ENCODE results near the gene USP26.
"Not testable (repeated sequence)": the region's sequence is repeated elsewhere in the genome, so short reads cannot be mapped to it uniquely, and the experiment has no call there.

USP26 gene, protein sequence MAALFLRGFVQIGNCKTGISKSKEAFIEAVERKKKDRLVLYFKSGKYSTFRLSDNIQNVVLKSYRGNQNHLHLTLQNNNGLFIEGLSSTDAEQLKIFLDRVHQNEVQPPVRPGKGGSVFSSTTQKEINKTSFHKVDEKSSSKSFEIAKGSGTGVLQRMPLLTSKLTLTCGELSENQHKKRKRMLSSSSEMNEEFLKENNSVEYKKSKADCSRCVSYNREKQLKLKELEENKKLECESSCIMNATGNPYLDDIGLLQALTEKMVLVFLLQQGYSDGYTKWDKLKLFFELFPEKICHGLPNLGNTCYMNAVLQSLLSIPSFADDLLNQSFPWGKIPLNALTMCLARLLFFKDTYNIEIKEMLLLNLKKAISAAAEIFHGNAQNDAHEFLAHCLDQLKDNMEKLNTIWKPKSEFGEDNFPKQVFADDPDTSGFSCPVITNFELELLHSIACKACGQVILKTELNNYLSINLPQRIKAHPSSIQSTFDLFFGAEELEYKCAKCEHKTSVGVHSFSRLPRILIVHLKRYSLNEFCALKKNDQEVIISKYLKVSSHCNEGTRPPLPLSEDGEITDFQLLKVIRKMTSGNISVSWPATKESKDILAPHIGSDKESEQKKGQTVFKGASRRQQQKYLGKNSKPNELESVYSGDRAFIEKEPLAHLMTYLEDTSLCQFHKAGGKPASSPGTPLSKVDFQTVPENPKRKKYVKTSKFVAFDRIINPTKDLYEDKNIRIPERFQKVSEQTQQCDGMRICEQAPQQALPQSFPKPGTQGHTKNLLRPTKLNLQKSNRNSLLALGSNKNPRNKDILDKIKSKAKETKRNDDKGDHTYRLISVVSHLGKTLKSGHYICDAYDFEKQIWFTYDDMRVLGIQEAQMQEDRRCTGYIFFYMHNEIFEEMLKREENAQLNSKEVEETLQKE

DNA sequence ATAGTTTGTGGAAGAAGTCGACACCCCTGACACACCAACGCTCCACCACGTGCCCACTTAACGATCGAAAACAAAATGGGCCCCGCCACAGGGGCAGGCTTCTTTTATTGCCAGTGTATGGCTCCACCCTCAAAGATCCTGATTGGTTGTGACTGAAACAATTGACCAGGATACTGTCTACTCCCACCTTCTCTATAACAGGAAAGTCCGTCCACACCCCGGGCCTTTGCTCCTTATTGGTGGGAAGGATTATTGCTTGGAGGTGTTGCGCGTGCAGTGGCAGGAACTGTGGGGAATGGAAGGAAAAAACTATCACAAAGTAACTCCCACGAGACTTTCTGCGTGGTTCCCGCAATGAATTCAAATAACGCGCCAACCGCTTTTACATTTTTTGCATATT, at the start of gene USP26:
Gene USP26 (minus strand): TSS at position 79 of the 400 bp plus-strand sequence. CDS start 68,889 bp downstream, outside the sequence.
- no peak for DNase-seq (ENCODE audit: low read depth in 2 of 2)

DNA sequence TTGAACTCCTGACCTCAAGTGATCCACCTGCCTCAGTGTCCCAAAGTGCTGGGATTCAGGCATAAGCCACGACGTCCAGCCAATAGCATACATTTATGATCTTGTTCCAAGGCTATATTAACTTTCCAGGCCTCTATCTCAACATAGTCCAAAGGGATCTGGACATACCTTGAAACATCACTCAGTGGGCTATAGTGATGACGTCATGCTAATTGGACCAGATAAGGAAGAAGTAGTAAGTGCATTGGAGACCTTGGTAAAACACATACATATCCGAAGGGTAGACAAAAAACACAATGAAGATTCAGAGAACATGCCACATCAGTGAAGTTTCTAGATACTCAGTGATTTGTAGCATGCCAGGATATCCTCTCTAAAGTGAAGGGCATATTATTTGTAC, 37.4 kb upstream of the USP26 start:
- no peak for DNase-seq (ENCODE audit: low read depth in 2 of 2)

DNA sequence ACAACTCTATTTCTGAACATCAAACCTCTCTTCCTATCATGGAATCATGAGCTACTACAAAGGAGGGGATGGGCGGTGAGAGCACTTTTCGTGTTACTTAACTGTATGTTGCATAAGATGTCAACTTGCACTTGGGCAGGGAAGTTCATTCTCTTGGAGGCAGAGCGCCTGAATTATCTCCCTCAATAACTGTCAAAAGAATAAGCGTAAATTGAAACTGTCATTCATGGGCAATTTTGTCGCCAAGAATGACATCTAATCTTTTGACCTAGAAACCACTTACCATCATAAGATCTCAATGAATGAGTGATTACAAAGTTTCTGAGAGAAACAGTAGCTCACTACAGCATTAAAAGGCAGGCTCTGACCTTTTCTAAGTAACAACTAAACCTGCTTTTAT, 23.5 kb upstream of the USP26 start:
- DNase-seq (ENCODE audit: low read depth in 2 of 2) = no peak

DNA sequence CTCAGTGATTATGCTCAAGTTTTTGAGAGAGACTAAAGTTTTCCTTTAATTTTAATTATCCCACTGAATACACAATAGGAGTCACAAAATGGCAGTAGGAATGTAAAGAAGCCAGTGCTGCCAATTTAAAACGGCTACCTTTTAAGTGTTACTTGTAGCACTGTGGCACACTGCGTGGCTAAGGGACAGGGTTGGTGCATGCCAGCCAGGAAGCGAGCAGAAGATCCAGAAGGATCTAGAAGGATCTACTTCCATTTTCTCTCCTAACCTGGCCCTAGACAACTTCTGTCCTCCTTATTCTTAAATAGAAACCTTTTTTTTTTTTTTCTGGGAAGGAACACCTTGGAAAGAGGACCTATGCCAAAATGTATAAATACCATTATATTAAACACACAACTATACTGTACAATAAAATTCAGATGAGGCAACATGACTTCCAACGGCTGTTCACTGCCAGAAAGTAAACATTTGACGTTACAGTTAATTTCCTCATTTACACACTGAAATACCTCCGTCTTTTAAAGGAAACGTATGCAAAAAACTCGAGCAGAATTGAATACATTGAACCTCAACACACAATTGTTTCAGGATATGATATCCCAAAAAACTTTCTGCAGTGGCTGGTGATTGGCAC, 2.7 kb downstream of the USP26 start:
- DNase-seq (ENCODE audit: low read depth in 2 of 2) = no peak

DNA sequence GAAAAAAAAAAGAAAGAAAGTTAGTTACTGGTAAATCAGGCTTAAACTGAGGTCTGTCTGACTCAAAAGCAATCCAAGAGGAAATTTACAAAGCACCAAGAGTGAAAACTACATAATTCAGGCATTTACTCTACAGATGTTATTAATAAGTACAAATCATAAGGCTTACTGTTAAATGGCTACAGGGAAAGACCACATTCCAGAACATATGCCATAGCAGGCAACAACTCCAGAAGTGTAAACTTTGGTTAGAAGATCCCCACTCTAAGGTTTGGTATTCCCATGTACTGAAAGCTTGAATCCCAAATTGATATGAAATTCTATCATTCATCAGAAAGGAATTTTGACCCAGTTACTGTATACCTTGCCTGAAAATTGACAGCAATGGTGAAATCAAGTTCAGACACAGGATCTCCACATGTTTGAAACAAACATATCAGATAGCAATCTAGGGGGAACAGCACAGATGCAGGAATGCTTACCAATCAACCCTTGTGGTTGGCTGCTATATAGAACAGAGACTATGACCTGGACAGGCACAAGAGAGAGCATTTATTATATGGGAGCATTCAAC, 6.6 kb downstream of the USP26 start:
- no peak for DNase-seq (ENCODE audit: low read depth in 2 of 2)

DNA sequence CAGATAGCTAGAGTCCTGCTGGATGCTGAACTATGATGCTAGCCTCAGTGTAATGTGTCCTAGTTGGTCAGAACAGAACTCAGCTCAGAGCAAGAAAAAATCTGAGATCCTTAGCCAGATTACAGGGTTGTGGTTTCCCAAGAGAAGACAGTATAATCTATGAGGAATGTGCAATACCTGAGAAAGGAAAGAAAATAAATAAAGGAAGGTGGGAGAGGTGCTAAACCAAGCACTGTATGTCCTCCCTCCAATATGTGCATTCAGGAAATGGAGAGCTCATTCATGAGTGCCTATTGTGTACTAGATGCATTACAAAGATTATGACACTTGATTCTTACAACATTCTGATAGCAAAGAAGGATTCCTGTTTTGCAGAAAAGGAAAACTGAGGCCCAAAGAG, 7.5 kb downstream of the USP26 start:
- DNase-seq (ENCODE audit: low read depth in 2 of 2) = no peak

DNA sequence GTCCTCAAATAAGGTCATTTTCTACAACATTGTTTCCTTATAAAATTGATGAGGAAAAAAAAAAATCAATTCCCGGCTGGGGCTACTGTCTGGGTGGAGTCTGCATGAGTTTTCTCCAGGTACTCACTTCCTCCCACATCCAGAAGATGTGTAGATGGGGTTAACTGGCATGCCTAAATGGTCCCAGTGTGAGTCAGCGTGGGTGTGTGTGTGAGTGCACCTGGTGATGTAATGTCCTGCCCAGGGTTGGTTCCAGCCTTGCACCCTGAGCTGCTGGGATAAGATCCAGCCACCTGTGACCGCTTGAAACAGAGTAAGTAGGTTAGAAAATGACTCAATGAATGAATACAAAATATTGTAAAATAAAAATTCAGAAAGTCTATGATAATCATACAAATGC, 11.1 kb downstream of the USP26 start:
- no peak for DNase-seq (ENCODE audit: low read depth in 2 of 2)

DNA sequence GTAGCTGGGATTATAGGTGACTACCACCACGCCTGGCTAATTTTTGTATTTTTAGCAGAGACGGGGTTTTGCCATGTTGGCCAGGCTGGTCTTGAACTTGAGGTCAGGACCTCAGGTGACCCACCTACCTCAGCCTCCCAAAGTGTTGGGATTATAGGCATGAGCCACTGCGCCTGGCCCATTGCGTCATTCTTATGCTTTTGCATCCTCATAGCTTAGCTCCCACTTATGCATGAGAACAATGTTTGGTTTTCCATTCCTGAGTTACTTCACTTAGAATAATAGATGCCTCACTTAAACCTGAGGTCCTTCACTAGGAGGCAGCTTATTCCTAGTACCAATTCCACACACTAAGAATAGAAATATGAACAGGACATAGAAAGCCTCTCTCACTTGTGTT, 11.9 kb downstream of the USP26 start:
- DNase-seq (ENCODE audit: low read depth in 2 of 2) = not testable (repeated sequence)

DNA sequence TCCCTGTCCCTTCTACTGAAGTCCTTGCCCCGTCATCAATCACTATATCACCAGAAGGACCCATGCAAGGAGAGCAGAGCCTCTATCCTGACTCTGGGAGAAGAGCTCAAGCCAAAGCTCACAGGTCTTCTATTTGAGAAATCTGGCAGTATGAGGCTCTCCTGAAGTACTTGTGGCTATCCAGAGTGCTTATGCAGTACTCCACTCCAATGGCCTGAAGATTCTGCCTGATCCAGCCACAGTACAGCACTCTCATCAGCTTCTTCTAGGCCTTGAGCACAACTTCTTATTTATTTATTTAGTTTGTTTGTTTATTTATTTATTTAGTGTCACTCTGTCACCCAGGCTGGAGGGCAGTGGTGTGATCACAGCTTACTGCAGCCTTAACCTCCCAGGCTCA, 13.0 kb downstream of the USP26 start:
- no peak for DNase-seq (ENCODE audit: low read depth in 2 of 2)

DNA sequence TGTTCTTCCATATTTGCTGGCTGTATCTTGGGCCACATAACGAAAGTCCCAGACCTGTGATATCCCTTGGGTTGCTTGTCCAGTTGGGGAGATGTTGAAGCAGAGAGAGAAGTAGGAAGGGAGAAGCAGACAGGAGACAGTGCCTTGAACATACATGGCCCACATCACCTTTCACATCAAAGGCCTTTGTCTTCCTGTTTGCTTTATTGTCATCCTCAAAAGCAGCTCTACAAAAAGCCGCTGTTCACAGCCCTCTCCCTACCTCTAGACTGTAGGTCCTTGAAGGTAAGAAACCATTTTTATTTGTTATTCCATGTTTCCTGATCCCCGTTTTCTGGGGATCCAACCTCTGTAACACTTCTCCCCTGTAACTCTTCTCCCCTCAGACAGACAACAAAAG, 14.9 kb downstream of the USP26 start:
- no peak for DNase-seq (ENCODE audit: low read depth in 2 of 2)

DNA sequence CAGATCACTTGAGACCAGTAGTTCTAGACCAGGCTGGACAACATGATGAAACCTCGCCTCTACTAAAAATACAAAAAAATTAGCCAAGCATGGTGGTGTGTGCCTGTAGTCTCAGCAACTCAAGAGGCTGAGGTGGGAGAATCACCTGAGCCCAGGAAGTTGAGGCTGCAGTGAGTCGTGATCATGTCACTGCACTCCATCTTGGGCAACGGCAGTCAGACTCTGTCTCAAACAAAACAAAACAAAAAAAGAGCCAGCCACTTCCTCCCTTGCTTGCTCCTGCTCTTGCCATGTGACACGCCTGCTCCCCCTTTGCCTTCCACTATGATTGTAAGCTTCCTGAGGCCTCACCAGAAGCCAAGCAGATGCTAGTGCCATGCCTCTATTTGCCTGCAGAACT, 19.1 kb downstream of the USP26 start:
- not testable (repeated sequence) for DNase-seq (ENCODE audit: low read depth in 2 of 2)

DNA sequence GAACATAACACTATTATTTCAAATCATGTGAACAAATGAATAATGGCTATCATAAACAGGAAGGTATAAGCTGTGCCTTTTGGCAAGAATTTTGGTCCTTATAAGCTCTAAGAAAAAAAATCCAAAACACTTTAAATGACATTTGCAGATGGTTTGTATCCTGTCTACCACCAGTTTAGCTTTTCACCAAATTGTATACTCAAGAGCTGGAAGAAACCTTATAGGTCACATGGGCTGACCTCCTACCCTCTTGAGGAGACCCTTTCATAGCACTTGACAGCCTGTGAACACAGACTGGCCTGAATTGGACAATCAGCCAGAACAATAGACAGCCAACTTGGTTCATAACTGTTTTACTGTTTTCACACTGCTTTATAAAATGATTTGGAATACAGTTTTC, 24.3 kb downstream of the USP26 start:
- no peak for DNase-seq (ENCODE audit: low read depth in 2 of 2)

DNA sequence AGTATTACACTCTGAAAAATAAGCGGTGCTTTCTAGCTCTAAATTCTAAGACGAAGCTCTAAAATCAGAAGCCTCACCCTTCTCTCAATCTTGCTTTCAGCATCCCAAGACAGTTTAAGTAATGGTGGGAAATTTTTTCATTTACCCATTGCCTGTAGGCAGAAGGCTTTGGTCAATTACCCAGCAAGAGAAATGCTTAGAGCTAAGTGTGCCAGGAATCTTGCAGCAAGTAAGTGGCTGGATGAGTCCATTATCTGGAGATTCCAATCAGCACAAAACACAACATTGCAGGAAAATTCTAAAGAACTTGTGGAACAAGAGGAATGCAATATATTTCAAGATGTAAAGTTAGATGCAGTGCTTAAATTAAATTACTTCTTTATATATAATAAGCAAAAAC, 28.4 kb downstream of the USP26 start:
- no peak for DNase-seq (ENCODE audit: low read depth in 2 of 2)

DNA sequence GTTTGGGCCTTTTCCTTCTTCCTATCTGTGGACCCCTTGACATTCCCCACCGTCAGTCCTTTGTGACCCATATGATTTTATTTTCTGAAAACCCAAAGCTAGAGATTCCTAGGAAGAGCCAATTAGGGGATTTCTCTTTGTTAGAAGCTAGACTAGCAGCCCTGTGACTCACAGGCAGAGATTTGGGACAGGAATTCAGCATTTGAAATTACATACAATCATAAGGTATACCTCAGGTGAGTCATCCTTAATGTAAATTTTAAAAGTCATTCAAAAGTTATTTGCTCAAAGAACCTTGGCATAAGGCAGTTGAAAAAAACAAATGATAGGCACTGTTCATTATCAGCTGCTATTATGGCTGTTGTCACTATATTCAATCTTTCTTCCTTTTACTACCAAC, 40.6 kb downstream of the USP26 start:
- DNase-seq (ENCODE audit: low read depth in 2 of 2) = no peak

DNA sequence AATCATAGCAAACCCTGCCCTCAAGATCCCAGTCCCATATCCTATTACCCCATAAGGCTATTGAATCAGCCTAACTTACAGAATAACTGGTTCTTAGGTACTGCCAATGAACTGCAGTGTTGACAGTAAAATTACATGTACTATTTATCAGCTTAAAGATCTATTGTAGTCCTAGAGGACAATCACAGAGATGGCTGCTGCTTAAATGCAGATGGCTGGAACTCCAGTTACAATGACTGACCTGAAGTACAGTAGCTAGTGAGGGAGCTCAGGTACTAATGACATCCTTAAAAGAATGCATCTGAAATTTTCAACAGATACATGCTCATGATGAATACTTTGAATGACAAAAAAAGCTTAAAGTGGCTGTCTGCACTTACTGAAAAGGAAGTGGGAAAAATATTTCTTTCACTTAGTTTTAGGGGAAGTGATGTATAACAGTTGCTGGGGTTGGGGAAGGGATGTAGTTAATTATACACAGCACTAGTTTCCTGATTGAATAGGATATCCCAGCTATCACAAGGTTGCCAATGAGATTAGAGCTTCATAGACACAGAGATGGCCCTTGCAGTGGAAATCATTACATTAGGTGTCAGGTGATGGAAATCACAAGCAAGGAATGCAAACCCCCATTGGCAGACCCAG, 42.0 kb downstream of the USP26 start:
- no peak for DNase-seq (ENCODE audit: low read depth in 2 of 2)

DNA sequence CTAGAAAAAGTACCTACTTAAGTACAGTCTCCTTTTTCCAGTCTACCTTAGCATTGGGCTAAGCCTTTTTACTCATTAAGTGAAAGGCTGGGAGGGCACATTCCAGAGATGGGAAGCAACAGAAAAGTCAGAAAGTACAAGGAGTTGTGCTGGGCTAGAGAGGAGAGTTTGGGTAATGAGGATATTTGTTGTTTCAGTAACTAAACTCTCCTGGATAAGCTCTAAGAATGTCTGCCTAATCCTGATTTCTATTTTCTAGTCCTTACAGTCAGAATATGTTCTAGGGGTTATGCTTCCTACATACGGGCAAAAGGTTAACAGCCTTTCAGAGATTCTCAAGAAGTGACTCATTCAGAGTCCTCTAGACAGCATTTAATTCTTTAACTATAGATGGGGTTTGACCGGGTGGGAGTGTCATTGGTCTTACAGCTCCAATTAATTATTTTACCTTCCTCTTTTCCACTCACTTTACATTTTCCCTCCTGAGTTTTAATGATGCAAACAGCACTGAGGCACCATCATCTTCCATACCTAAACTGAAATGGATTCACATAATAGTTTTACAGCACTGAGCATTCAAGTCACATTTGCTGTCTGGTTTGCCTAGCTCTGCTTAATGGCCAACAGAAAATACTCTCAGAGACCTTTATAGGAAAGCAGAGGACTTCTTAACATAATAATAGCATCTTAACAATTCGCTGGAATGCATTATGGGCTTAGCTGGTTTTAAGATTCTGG, 42.9 kb downstream of the USP26 start:
- no peak for DNase-seq (ENCODE audit: low read depth in 2 of 2)

DNA sequence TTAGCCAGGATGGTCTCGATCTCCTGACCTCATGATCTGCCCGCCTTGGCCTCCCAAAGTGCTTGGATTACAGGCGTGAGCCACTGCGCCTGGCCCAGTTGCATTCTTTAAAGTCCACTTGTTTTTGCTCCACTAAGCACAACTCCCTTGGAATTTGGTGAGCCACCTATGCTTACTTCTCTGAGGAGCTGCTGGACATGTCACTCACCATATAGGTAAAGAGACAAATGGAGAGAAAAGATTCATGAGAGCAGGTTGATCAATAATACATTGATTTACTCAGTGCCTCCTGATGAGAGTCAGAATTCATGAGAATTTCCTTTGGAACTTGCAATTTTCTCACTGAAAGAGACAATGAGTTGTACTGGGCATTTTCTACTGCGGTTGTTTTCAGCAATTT, 48.2 kb downstream of the USP26 start:
- DNase-seq (ENCODE audit: low read depth in 2 of 2) = no peak

DNA sequence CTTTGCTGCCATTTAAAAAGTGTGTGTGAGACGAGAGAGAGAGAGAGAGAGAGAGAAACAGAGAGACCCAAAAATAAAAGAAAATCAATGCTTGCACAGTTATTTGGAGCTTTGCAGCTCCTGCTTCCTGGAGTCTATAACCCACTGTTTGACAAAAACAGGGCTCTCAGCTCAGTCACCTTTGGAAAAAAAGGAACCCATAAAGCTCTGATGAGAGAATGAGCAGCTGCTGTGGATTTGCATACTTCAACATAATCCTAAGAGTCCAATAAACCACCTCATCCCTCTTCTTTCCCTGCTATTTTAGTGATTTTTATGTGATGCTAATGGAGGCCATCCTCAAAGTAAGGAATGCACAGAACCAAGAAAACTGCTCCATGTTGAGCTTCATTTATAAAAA, 50.3 kb downstream of the USP26 start:
- no peak for DNase-seq (ENCODE audit: low read depth in 2 of 2)

DNA sequence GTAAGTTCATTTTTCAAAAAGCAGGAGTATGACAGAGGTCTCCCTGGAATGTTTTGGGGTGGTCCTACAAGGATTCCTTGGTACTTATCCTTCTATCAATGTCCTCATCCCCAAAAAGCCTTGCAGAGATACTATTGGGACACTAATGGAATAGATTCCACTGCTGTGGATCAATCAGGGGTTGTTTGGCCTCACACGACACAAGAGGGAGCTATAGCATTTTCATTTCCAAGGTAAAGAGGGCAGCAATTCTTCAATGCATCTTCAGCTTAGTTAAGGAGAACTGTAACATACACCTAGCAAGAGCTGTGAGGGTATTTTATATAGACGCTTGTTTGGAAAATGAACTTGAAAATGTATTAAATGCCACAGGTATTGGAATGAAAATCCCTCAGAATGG, 50.9 kb downstream of the USP26 start:
- no peak for DNase-seq (ENCODE audit: low read depth in 2 of 2)

DNA sequence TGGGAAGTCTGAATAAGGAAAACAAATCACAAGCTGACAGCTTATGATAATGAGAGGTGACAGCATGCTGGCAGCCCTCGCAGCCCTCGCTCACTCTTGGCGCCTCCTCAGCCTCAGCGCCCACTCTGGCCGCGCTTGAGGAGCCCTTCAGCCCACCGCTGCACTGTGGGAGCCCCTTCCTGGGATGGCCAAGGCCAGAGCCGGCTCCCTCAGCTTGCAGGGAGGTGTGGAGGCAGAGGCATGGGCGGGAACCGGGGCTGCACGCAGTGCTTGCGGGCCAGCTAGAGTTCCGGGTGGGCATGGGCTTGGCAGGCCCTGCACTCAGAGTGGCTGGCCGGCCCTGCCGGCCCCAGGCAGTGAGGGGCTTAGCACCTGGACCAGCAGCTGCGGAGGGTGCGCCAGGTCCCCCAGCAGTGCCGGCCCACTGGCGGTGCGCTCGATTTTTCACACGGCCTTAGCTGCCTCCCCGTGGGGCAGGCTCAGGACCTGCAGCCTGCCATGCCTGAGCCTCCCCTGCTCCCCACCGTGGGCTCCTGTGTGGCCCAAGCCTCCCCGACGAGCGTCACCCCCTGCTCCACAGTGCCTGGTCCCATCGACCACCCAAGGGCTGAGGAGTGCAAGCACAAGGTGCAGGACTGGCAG, 52.6 kb downstream of the USP26 start:
- not testable (repeated sequence) for DNase-seq (ENCODE audit: low read depth in 2 of 2)

Data from stimulated activated CD4-positive, alpha-beta T cell treated with anti-CD3 and anti-CD28 coated beads, Interleukin-15, amount 100 ng/mL, for 48 hours (primary cell).